Measurements from ENCODE around the gene STMN3.

STMN3 gene

DNA sequence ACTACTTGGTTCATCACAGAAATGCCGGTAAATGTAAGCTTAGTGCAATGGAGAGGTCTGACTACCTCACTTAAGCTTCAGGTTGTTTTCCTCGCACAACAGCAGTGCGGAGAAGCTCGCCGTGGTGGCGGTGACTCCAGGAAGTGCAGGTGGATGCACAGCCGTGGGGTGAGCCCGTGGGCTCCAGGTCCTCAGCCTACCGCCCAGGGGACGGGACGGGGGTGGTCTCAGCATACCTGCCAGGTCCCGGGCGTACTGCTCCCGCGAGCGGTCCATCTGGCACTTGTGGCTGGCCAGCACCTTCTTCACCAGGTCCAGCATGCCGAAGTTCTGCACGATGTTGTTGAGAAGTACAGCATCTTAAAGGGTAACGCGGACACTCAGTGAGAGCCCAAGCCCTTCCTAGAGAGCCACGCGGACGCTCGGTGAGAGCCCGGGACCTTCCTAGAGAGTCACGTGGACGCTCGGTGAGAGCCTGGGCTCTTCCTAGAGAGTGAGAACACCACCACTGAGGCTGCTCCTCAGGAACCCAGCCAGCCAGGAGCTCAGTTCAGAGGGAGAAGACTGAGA, 61.4 kb downstream of the STMN3 start:
- no peak for TF ChIP-seq CTCF (IDR thresholded peaks at IDR 0.05; ENCODE audit: borderline replicate concordance, control extremely low read depth, extremely low read depth, insufficient read depth, missing control alignments)
- in situ Hi-C loops (cut with MboI; ENCODE audit: low sequenced_read_pairs, unreplicated experiment) = no loop called here

GRCh38 chr20:63591147-63591533, 62.1 kb downstream of the STMN3 start:
- DNase-seq (ENCODE audit: low spot score) = no peak
- in situ Hi-C loops (cut with MboI; ENCODE audit: low sequenced_read_pairs, unreplicated experiment) = no loop called here
- no peak for TF ChIP-seq CTCF (IDR thresholded peaks at IDR 0.05; ENCODE audit: borderline replicate concordance, control extremely low read depth, extremely low read depth, insufficient read depth, missing control alignments)

More for the DNA sequence above, 61.4 kb downstream of the STMN3 start:
- DNase-seq (ENCODE audit: low spot score) = no peak

- in situ Hi-C loops (cut with MboI; ENCODE audit: low sequenced_read_pairs, unreplicated experiment) = no loop called here
- no peak for TF ChIP-seq CTCF (IDR thresholded peaks at IDR 0.05; ENCODE audit: borderline replicate concordance, control extremely low read depth, extremely low read depth, insufficient read depth, missing control alignments)
- DNase-seq (ENCODE audit: low spot score) = no peak
Observed at GRCh38 chr20:63590218-63591146, 62.7 kb downstream of the STMN3 start.

Data from GM13976 (cell line).